GM12878 (cell line): Measurements from ENCODE around the gene BCAS3. TPM values are rescaled to one million over a fixed set of nuclear protein-coding genes. Genes with fewer than 3 reads are reported as not detected.

ENCODE experiments used
- ATAC-seq: fragments of 200-7000 bp; cut with Tn5 transposase; 3 replicates; pipeline ENCODE4 v1.9.1; 2020; ENCODE audit warnings: mild to moderate bottlenecking, moderate library complexity
- BruUV-seq: library from RNA; stranded (reverse); fragments of 400-500 nt; replicated peaks from 2 replicates; lab custom pipeline; 2021; lab: Mats Ljungman, UMichigan
- CTCF ChIA-PET: fragments of 300-600 bp; sonication (Branson Sonifier 250); formaldehyde crosslinking; extraction: SDS; loops from one replicate; lab custom pipeline; 2021; ENCODE audit warnings: inconsistent platforms; lab: Yijun Ruan, JAX
- POLR2A ChIA-PET: fragments of 350-600 bp; formaldehyde crosslinking; extraction: SDS; loops from one replicate; lab custom pipeline; 2021; ENCODE audit warnings: inconsistent platforms; lab: Charles Lee
- RAD21 ChIA-PET: fragments of 300-600 bp; sonication (Branson Sonifier 250); formaldehyde crosslinking; loops from one replicate; lab custom pipeline; 2023; ENCODE audit warnings: antibody characterized with exemption; ENCODE audit not compliant: unreplicated experiment; lab: Charles Lee
- SMC1A ChIA-PET: fragments of 300-600 bp; sonication (Branson Sonifier 250); formaldehyde crosslinking; loops from one replicate; lab custom pipeline; 2023; ENCODE audit not compliant: unreplicated experiment, uncharacterized antibody; lab: Charles Lee
- DNase-seq: peaks from one replicate; pipeline ENCODE4 v3.0.0-alpha.2; 2011; ENCODE audit warnings: low read depth, low spot score
- FAIRE-seq: peaks from 3 replicates; lab custom pipeline; 2011; peaks lifted over from hg19 to GRCh38; lab: Jason Lieb, UNC
- H2AFZ ChIP-seq: 2 replicates; pipeline ENCODE4 v1.6.0; 2011; ENCODE audit warnings: low read depth, low read length, control low read depth; ENCODE audit not compliant: control insufficient read depth
- H3K27ac ChIP-seq: 2 replicates; pipeline ENCODE4 v1.5.1; 2011; ENCODE audit warnings: control low read depth; ENCODE audit not compliant: control insufficient read depth, insufficient read depth
- H3K27me3 ChIP-seq, 2 experiments: replicated peaks in 1 of 2; 2 replicates each; pipeline versions ENCODE4 v1.6.0 to v1.6.1; 2011; ENCODE audit warnings: low read length in 1 of 2; ENCODE audit not compliant: control insufficient read depth in 2 of 2, insufficient read depth in 2 of 2
- H3K36me3 ChIP-seq, 2 experiments: 2 replicates each; pipeline ENCODE4 v1.5.1; 2011; ENCODE audit warnings: low read length in 1 of 2; ENCODE audit not compliant: control insufficient read depth in 2 of 2, insufficient read depth in 2 of 2
- H3K4me1 ChIP-seq: 2 replicates; pipeline ENCODE4 v1.6.1; 2011; ENCODE audit warnings: mild to moderate bottlenecking, low read length, moderate library complexity, mixed read lengths; ENCODE audit not compliant: control insufficient read depth, insufficient read depth
- H3K4me2 ChIP-seq: 2 replicates; pipeline ENCODE4 v1.6.0; 2011; ENCODE audit warnings: control low read depth; ENCODE audit not compliant: control insufficient read depth, insufficient read depth
- H3K4me3 ChIP-seq: fragments of 200-600 bp; sonication (generic); 2 replicates; pipeline ENCODE4 v1.5.1; 2016
- H3K79me2 ChIP-seq: 2 replicates; pipeline ENCODE4 v1.6.0; 2011; ENCODE audit warnings: low read length; ENCODE audit not compliant: control insufficient read depth, insufficient read depth
- H3K9ac ChIP-seq: 2 replicates; pipeline ENCODE4 v1.8.0; 2011; ENCODE audit warnings: low read length, control low read depth, mixed read lengths; ENCODE audit not compliant: control insufficient read depth, insufficient read depth
- H3K9me3 ChIP-seq: replicated peaks from 3 replicates; pipeline ENCODE4 v1.5.1; 2011; ENCODE audit warnings: mild to moderate bottlenecking, low read length; ENCODE audit not compliant: control insufficient read depth, insufficient read depth
- H4K20me1 ChIP-seq: 2 replicates; pipeline ENCODE4 v1.6.0; 2011; ENCODE audit not compliant: control insufficient read depth, insufficient read depth
- BRCA1 ChIP-seq: IDR thresholded peaks from 2 replicates; pipeline ENCODE4 v1.6.1; 2011; ENCODE audit warnings: low read depth, low read length, improper control_type of control experiment
- CREM ChIP-seq: IDR thresholded peaks from 2 replicates; pipeline ENCODE4 v1.6.1; 2014; ENCODE audit warnings: antibody characterized with exemption, low read depth
- ETV6 ChIP-seq, 2 experiments: fragments of 450-650 bp in 1 of 2; IDR thresholded peaks in 1 of 2; conservative IDR thresholded peaks in 1 of 2; 2 replicates each; pipeline ENCODE4 v1.6.1; 2014; ENCODE audit warnings: antibody characterized with exemption in 1 of 2, borderline replicate concordance in 1 of 2, low read depth in 1 of 2, mild to moderate bottlenecking in 1 of 2, moderate library complexity in 1 of 2
- HSF1 ChIP-seq: fragments of 150-350 bp; IDR thresholded peaks from 2 replicates; pipeline ENCODE4 v1.6.1; 2014; ENCODE audit warnings: mild to moderate bottlenecking, low read depth, low read length
- NFXL1 ChIP-seq: fragments of 450-650 bp; IDR thresholded peaks from 2 replicates; pipeline ENCODE4 v1.6.1; 2017; ENCODE audit warnings: antibody characterized with exemption, mild to moderate bottlenecking, borderline replicate concordance
- POU2F2 ChIP-seq: IDR thresholded peaks from 3 replicates; pipeline ENCODE4 v1.6.1; 2011; ENCODE audit warnings: low read depth, mild to moderate bottlenecking, low read length, borderline replicate concordance
- RELB ChIP-seq: fragments of 450-650 bp; IDR thresholded peaks from 2 replicates; pipeline ENCODE4 v1.6.1; 2017; ENCODE audit warnings: low read depth, mild to moderate bottlenecking, moderate library complexity
- ZNF274 ChIP-seq: IDR thresholded peaks from one replicate; pipeline ENCODE4 v1.8.0; 2011; ENCODE audit not compliant: insufficient read length, insufficient read depth
- WGBS: methylation state at CpG from one replicate; pipeline ENCODE4 v1.1.6; 2016; ENCODE audit warnings: low lambda C conversion rate; ENCODE audit not compliant: insufficient replicate concordance, insufficient coverage; ENCODE audit errors: missing lambda C conversion rate; 5-methylcytosine and 5-hydroxymethylcytosine counted together
- in situ Hi-C: fragments of 300-500 bp; cut with MboI; formaldehyde crosslinking; loops from 9 replicates; pipeline ENCODE4 v1.14.3; 2018; ENCODE audit warnings: mixed read lengths
- intact Hi-C: fragments of 100-400 bp; cut with micrococcal nuclease; formaldehyde crosslinking; loops from one replicate; pipeline ENCODE4 v1.14.2; 2022; ENCODE audit not compliant: unreplicated experiment
- polyA plus RNA-seq, 11 experiments: library from polyadenylated mRNA; depleted of rRNA in 4 of 11; unstranded in 6 of 11; stranded (reverse) in 5 of 11; fragments of >200 nt; fragmentation: Nextera tagmentation in 4 of 11; fragmentation: Illumina TruSeq in 1 of 11; extraction: Ambion mirVana in 4 of 11; extraction: Trizol in 1 of 11; gene quantifications; 1 replicate in 1 of 11; 2 replicates in 10 of 11; pipeline versions ENCODE4 v1.2.1 to v1.2.3, GENCODE V29; 2011 to 2016; ENCODE audit warnings: inconsistent platforms in 2 of 11, missing spikeins in 2 of 11, low read depth in 1 of 11
- total RNA-seq, 4 experiments: library from RNA; depleted of rRNA in 3 of 4; stranded (reverse); fragments of >200 nt in 3 of 4; fragmentation: Illumina TruSeq in 1 of 4; extraction: Trizol in 1 of 4; gene quantifications; 2 replicates each; pipeline versions ENCODE4 v1.2.1 to v1.2.3, GENCODE V29; 2013 to 2021
- TF ChIP-seq, protein P1 (sequence below): fragments of 450-650 bp; IDR thresholded peaks from 2 replicates; pipeline ENCODE4 v1.6.1; 2016; ENCODE audit warnings: mild to moderate bottlenecking

Gene BCAS3
- total and polyA plus RNA-seq, 10 of the 15 experiments (the other 5 are each of a cell fraction or from before 2014, with no cell fraction given): 2.1 to 11.0 (median 6.6) TPM

DNA sequence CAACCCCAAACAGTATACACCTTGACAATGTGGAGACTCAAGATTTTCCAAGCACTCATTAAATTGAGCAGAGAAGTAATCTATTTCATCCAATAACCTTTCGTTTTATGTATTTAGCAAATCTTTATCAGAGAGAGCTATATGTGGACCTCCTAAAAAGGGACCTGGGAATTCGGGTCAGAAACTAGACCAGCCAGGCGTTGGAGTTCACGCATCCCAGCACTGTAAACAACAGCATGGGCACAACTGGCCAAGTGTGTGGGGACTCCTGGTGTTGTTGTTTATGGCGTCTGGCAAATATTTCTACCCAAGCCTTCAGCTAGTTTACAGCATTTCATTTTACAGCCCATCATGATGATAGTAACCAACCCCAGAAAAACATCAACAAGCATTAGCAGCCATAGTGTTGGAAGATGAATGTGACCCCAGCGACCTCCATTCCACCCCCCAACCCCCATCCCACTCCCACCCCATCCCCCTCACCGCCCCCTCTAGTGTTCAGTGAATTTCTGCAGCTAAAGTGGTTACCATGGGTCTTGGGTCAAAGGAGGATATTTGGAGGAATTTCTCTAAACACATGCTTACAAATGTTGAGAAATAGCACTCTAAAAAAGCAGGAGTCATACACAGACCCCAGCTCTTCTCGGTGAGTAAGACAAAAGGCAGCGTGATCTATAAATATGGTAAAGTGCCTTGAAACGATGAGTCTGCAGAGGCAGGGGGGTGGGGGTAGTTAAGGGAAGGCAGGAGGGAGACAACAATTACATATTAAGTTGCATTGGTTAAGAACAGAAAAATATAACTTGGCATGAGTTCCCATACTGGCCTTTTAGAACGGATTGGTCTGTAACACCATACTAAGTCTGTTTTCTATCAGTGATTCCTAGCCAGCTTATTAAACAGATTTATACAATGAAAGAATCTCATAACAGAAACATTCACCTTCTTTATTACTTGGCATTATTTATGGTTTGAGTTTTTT is 630.5 kb downstream of the BCAS3 start:
- CTCF ChIA-PET: interaction anchor here (1.0 kb wide), 1 partner anchor 11 kb away, joined by 3 read pairs; no protein-coding TSS in a partner anchor
- 37% methylated on average over 10 of the region's 11 CpGs for WGBS
- SMC1A ChIA-PET: no interaction called here
- intact Hi-C loops: no loop called here
- no TSS peak for BruUV-seq
- Histone ChIP-seq H3K79me2 (no peaks in the 10 kb centered on the region), H3K27me3 (no peaks in the 10 kb centered on the region; a peak in 1 of 4 replicates), H3K36me3 (no peaks in the 10 kb centered on the region), H3K27ac (no peak overlapping the region), H3K9ac (no peak overlapping the region), H3K9me3 (no peaks in the 10 kb centered on the region), H2AFZ (no peak overlapping the region), H3K4me1 (no peaks in the 10 kb centered on the region), H3K4me3 (no peak overlapping the region), H3K4me2 (no peak overlapping the region), H4K20me1 (no peaks in the 10 kb centered on the region)
- DNase-seq (no peak), ATAC-seq (no peak), FAIRE-seq (no peak)
- TF ChIP-seq, protein P1, sequence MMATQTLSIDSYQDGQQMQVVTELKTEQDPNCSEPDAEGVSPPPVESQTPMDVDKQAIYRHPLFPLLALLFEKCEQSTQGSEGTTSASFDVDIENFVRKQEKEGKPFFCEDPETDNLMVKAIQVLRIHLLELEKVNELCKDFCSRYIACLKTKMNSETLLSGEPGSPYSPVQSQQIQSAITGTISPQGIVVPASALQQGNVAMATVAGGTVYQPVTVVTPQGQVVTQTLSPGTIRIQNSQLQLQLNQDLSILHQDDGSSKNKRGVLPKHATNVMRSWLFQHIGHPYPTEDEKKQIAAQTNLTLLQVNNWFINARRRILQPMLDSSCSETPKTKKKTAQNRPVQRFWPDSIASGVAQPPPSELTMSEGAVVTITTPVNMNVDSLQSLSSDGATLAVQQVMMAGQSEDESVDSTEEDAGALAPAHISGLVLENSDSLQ: no peak
- peak; percentile 23; the same call in 1 of the 2 replicates for TF ChIP-seq NFXL1
- no peak for TF ChIP-seq ZNF274
- TF ChIP-seq RELB: no peak
- peak in 1 of 2 experiments; percentile 87; a peak in 2 of 4 replicates for TF ChIP-seq ETV6 (conservative IDR thresholded peaks at IDR 0.05 in 1 of 2, IDR thresholded peaks at IDR 0.05 in 1 of 2; ENCODE audit: borderline replicate concordance in 1 of 2, low read depth in 1 of 2)
- no peak for TF ChIP-seq CREM
- no peak for TF ChIP-seq HSF1
- TF ChIP-seq BRCA1: no peak
- no peak for TF ChIP-seq POU2F2
- RAD21 ChIA-PET: no interaction called here
- POLR2A ChIA-PET: no interaction called here
- in situ Hi-C loops: no loop called here
